ENCODE results near the gene MORC3.
"Not testable (repeated sequence)": the region's sequence is repeated elsewhere in the genome, so short reads cannot be mapped to it uniquely, and the experiment has no call there.

The MORC3 gene, protein sequence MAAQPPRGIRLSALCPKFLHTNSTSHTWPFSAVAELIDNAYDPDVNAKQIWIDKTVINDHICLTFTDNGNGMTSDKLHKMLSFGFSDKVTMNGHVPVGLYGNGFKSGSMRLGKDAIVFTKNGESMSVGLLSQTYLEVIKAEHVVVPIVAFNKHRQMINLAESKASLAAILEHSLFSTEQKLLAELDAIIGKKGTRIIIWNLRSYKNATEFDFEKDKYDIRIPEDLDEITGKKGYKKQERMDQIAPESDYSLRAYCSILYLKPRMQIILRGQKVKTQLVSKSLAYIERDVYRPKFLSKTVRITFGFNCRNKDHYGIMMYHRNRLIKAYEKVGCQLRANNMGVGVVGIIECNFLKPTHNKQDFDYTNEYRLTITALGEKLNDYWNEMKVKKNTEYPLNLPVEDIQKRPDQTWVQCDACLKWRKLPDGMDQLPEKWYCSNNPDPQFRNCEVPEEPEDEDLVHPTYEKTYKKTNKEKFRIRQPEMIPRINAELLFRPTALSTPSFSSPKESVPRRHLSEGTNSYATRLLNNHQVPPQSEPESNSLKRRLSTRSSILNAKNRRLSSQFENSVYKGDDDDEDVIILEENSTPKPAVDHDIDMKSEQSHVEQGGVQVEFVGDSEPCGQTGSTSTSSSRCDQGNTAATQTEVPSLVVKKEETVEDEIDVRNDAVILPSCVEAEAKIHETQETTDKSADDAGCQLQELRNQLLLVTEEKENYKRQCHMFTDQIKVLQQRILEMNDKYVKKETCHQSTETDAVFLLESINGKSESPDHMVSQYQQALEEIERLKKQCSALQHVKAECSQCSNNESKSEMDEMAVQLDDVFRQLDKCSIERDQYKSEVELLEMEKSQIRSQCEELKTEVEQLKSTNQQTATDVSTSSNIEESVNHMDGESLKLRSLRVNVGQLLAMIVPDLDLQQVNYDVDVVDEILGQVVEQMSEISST

DNA sequence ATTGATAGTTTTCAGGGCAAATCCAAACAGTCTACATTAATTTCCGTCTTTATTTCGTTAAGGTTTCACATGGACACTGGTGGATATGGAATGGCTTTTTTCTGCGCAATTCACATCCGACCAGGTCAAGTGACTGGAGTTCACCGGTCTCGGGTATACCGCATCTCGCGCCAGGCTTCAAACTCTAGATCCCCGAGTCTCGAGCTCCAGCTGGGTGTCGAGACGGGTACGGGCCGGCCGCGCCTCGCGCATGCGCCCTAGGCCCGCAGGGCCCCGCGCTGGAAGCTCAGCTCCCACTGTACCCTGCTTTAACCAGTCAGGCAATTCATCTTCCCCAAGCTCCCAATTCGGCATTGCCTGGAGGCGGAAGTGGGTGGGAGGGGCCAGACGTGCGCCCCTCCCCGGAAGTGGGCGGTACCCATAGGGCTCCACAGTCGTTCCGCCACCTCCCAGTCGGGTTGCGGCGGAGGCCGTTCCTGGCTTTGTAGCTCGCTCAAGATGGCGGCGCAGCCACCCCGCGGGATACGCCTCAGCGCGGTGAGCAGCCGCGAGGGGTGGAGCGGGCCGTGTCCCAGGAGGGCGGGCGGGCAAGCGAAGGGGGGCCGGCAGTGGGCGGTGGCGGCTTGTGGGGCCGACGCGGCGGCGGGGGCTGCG, at the start of gene MORC3:
Gene MORC3, plus strand, starts transcription at position 431 of the 654 bp plus-strand sequence. Its CDS starts 68 bp downstream, at position 499.
- DNase-seq (ENCODE audit: low read depth) = peak; percentile 97

DNA sequence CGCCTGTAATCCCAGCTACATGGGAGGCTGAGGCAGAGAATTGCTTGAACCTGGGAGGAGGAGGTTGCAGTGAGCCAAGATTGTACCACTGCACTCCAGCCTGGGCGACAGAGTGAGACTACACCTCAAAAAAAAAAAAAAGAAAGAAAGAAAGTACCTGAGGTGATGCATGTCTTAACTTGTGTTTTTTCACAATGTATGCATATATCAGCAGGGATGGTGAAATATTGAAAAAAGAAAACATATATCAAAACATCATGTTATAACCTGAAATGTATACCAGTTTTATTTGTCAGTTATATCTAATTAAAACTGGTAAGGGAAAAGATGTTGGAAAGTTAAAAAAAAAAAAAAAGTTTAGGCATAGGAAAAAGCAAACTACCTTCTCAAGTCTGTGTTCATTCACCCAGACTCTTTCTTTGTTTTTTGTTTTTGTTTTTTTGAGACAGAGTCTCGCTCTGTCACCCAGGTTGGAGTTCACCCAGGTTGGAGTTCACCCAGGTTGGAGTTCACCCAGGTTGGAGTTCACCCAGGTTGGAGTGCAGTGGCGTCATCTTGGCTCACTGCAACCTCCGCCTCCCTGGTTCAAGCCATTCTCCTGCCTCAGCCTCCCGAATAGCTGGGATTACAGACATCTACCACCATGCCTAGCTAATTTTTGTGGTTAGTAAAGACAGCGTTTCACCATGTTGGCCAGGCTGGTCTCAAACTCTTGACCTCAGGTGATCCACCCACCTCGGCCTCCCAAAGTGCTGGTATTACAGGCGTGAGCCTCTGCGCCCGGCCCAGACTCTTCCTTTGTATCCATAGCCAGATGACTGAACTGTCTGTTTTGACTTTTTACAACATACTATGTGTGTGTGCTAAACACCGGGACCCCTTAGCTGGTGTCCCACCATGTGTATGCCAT, 49.0 kb upstream of the MORC3 start:
- not testable (repeated sequence) for DNase-seq (ENCODE audit: low read depth)

DNA sequence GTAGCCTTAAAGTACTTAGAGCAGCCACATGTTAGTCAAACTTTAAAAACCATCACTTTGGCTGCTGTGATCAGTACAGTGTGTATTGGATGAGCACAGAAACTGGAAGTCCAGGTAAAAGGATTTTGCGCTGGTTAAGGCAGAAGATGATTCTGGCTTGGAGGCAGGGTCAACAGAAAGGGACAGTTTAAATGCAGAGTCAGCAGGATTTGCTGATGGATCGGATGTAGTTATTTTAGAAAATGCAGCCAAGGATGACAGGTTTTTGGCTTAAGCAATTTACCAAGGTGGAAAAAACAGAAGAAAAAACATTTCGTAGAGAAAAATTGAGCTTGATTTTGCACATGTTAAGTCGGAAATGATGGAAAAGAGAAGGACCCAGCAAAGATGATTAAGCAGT, 45.9 kb upstream of the MORC3 start:
- no peak for DNase-seq (ENCODE audit: low read depth)

DNA sequence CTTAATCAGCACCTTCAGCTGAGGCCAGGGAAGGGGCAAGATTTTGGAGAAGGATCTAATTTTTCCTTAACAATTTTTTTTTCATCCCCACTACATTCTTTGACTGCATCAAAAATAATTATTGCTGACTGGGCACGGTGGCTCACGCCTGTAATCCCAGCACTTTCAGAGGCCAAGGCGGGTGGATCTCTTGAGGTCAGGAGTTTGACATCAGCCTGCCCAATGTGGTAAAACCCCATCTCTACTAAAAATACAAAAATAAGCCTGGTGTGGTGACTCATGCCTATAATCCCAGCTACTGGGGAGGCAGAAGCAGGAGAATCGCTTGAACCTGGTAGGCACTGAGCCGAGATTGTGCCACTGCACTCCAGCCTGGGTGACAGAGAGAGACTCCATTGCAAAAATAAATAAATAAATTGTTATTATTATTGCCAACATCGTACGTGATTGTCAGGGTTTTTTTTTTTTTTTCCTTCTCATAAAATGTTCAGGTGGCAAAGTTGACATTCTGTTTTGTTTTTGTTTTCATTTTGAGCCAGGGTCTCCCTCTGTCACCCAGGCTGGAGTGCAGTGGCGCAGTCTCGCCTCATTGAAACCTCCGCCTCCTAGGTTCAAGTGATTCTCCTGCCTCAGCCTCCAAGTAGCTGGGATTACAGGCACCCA, 37.3 kb upstream of the MORC3 start:
- no peak for DNase-seq (ENCODE audit: low read depth)

DNA sequence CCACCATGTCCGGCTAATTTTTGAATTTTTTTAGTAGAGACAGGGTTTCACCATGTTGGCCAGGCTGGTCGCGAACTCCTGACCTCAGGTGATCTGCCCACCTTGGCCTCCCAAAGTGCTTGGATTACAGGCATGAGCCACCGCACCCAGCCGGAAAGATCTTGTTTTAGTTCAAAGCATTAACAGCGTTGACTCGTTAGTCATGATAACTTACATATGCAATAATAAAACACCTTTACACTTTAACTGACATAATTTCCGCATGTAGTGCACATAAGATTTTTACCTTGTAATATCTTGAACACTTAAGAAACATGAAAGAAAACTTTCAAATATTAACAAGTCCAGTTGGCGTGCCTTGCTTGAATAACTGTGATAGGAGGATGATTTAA, 36.8 kb upstream of the MORC3 start:
- DNase-seq (ENCODE audit: low read depth) = not testable (repeated sequence)

DNA sequence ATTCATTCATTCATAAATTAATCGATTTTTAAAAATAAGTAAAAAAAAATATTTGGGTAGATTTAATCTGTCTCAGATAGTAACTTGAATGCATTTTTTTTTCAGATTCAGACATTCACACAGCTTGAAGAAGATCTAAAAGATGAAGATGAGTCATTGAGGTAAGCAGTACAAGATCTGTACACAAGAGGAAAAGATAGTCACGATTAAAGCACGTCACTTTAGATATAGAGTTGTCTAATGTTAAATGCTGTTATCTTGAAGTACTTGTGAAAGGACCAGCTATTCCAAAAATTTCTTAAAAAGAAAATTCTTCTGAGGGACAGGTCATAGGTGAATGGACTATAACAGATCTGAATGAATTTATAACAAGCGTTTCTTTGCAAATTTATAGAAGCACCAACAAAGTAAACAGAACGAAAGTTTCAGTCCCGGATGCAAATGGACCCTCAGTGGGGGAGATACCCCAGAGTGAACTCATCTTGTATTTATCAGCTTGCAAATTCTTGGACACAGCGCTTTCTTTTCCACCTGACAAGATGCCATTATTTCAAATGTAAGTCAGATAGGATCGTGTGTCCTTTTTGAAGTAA, 31.2 kb upstream of the MORC3 start:
- no peak for DNase-seq (ENCODE audit: low read depth)

DNA sequence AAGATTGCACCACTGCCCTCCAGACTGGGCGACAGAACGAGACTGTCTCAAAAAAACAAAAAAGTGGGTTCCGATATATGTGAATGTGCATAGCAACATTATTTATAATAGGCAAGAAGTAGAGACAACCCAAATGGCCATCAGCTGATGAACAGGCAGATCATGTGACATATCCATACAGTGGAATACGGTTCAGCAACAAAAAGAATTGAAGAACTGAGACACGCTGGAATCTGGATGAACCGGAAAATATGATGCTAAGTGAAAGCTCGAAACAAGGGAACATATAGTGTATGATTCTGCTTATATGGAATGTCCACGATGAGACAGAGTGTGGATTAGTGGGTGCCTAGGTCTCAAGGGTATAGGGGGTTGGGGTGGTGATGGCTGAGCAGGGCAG, 28.5 kb upstream of the MORC3 start:
- no peak for DNase-seq (ENCODE audit: low read depth)

DNA sequence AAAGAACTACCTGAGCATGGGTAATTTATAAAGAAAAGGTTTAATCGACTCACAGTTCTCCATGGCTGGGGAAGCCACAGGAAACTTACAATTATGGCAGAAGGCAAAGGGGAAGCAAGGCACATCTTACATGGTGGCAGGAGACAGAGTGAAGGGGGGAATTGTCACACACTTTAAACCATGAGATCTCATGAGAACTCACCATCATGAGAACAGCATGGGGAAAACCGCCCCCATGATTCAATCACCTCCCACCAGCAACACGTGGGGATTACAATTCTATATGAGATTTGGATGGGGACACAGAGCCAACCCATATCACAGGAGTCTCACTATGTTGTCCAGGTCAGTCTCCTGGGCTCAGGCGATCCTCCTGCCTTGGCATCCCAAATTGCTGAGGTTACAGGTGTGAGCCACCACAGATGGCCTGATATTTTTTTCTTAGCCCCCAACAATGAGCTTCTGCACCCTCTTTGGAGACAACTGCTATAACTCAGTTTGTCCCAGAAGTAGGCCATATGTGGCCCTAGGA, 22.5 kb upstream of the MORC3 start:
- DNase-seq (ENCODE audit: low read depth) = no peak

DNA sequence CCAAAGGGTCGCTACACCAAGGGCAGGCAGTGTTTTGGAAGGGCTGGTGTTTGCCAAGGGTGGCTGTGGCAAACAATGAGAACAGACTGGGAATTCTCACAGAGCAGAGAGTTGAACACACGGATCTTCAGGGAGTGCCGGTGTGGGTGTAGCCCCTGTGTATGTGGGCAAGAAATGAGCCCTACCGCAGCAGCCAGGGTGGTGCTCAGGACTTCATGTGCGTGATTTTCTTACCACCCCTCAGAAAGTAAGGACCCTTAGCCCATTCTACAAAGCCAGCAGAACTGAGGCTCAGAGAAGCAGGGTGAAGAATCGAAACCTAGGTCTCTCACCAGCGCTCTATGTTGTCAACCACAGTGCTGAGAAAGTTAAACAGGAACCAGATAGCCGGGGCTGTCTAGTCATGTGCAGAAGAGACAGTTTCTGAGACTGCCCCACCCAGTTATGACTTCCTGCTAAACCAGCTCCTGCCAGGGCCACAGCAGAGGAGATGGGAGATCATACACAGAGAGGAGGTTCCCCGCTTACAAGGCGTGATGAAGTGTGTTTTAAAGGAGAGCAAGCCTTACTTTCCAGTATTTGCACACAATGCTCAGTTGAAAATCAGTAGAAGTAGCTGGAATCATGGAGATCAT, 21.9 kb upstream of the MORC3 start:
- DNase-seq (ENCODE audit: low read depth) = peak; percentile 64

DNA sequence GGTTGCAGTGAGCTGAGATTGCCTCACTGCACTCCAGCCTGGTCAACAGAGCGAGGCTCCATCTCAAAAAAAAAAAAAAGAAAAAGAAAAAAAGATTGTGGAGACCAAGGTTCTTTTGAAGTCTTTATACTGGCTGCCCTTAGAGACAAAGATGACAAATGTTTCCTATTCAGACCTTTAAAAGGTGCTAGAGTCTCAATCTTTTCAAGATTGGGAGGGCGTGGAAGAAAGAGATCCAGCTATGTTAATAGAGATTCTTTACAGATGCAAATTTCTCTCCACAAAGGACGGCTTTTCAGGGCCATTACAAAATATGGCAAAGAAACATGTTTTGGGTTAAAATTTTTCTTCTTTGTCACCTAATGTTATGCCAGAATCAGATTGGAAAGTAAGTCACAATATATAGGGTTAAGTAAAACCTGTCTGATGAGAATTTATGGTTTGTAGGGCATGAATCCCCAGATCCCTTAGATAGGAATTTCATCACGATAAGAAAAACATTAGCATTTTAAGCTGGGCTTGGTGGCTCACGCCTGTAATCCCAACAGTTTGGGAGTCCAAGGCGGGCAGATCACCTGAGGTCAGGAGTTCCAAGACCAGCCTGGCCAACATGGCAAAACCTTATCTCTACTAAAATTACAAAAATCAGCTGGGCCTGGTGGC, 13.0 kb upstream of the MORC3 start:
- DNase-seq (ENCODE audit: low read depth) = no peak

DNA sequence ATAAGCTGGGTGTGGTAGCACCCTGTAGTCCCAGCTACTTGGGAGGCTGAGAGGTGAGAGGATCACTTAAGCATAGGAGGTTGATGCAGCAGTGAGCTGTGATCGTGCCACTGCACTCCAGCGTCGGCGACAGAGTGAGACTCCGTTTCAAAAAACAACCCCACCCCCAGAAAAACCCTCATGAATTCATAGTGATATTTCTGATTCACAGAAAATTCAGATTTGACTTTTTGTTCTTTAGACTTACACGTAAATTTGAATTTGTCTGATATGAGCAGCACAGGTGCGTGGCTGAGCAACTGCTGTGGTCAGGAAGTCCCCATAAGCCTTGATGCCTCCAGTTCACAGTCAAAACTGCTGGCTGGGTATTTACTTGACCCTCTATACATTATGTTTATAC, 10.0 kb upstream of the MORC3 start:
- DNase-seq (ENCODE audit: low read depth) = no peak

DNA sequence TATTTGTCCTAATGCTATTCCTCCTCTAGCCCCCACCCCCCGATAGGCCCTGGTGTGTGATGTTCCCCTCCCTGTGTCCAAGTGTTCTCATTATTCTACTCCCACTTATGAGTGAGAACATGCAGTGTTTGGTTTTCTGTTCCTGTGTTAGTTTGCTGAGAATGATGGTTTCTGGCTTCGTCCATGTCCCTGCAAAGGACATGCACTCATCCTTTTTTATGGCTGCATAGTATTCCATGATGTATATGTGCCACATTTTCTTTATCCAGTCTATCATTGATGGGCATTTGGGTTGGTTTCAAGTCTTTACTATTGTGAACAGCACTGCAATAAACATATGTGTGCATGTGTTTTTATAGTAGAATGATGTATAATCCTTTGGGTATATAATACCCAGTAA, 6.6 kb upstream of the MORC3 start:
- not testable (repeated sequence) for DNase-seq (ENCODE audit: low read depth)

DNA sequence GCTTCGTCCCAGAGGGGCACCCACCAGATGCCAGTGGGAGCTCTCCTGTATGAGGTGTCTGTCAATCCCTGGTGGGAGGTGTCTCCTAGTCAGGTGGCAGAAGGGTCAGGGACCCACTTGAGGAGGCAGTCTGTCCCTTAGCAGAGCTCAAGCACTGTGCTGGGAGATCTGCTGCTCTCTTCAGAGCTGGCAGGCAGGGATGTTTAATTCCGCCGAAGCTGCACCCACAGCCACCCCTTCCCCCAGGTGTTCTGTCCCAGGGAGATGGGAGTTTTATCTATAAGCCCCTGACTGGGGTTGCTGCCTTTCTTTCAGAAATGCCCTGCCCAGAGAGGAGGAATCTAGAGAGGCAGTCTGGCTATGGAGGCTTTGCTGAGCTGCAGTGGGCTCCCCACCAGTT, 4.0 kb upstream of the MORC3 start:
- DNase-seq (ENCODE audit: low read depth) = not testable (repeated sequence)

DNA sequence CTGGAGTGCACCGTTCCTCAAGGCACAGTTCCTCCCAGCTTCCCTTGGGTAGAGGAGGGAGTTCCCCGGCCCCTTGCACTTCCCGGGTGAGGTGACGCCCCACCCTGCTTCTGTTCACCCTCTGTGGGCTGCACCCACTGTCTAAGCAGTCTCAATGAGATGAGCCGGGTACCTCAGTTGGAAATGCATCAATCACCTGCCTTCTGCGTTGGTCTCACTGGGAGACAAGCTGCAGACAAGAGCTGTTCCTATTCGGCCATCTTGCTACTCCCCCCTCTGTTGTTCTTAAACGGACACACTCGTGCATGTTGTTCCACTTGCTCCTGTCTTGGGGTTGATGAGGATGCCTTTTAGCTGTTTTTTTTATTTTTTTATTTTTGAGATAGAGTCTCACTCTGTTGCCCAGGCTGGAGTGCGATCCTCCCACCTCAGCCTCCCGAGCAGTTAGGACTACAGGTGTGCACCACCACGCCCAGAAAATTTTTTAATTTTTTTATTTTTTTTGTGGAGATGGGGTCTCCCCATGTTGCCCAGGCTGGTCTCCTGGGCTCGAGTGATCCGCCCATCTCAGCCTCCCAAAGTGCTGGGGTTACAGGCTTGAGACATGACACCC, 3.0 kb upstream of the MORC3 start:
- no peak for DNase-seq (ENCODE audit: low read depth)

DNA sequence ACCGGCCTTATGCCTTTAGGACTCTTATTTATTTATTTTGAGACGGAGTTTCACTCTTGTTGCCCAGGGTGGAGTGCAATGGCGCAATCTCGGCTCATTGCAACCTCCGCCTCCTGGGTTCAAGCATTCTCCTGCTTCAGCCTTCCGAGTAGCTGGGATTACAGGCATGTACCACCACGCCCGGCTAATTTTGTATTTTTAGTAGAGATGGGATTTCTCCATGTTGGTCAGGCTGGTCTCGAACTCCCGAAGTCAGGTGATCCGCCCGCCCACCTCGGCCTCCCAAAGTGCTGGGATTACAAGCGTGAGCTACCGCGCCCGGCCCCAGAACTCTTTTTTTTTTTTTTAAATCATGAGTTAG, 611 bp upstream of the MORC3 start:
- not testable (repeated sequence) for DNase-seq (ENCODE audit: low read depth)

DNA sequence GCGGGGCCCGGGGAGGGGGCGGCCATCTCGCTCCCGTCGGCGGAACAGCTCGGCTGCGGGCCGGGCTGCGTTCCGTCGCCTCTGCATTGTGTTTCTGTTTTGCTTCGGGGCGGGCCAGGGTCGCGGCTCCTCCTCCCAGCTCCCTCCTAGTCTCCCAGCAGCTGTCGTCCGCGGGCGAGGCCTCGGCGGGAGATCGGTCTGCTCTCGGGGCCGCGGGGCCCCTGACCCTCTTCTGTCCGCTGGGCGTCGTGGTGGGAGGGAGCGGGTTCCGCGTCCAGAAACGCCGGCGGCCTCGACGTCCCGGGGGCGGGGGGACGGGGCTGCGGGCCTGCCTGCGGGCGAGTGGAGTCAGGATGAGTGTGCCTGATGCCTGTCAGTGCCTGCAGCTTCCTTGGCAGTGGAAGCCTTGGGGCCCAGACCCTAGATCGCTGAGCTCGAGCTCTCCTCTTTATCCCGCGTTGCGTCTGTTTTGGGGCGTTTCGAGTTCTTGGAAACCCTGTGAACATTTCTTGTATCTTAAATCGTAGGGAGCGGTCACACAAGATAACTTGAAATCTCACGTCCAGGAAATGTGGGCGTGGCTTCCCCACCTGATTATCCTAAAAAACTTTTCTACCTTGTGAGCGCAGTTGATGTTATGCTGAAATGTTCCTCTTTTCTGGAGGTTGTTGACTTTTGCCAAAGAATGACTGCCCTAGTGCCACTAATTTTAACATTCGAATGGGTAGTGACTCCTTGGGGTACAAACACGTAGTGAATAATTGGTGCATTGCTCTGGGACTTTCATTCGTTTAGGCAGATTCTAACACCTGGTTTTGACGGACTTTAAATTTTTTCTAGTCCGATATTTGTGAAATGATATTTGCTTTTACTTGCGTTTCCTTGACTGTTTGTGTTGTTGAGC, 676 bp downstream of the MORC3 start:
- no peak for DNase-seq (ENCODE audit: low read depth)

DNA sequence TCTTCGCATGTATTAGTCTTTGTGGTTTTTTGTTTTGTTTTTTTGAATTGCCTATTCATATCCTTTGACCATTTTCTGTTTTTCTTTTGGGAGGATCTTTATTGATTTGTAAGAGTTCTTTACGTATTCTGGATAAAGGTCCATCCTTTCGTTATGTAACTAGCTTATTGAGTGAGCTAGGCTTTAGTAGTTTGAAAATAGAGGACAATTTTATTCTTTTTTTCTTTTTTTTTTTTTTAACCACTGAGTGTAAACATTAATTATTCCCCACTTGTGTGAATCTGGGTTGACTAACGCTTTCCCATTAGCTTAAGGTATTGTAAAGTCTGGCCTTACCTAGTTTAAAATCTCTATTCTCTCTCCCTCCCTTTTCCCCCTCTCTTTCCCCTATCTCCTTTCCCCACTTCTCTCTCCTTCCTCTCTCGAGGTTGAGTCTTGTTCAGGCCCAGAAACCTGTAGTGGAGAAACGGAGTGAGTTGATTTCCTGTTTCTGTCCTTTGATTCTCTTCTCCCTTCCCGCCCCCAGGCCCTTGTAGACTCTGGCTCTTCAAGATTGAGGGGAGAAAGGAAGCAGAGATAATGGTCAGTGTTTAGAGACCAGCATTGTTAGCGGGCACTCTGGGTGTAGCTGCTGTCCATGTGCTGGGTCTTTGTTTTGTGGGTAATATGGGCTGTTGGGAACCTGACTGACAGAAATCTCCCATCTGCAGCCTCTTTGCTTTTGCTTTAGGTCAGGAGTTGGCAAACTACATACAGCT, 1.5 kb downstream of the MORC3 start:
- no peak for DNase-seq (ENCODE audit: low read depth)
